Fibroblast of villous mesenchyme (primary cell): ENCODE results near the gene MGLL. TPM values are rescaled to one million over a fixed set of nuclear protein-coding genes. Genes with fewer than 3 reads are reported as not detected.

Experiments used
- DNase-seq: peaks from one replicate; pipeline ENCODE4 v3.0.0-alpha.2; 2010; ENCODE audit warnings: low read depth
- H3K4me3 ChIP-seq: 2 replicates; pipeline ENCODE4 v1.5.1; 2011; ENCODE audit warnings: low read depth, mild to moderate bottlenecking, low read length
- total RNA-seq: library from RNA; depleted of rRNA; stranded (reverse); fragments of >200 nt; gene quantifications from 2 replicates; pipeline ENCODE4 v1.2.3, GENCODE V29; 2012
- TF ChIP-seq, protein P1 (sequence below): IDR thresholded peaks from 2 replicates; pipeline ENCODE4 v1.5.1; 2012; ENCODE audit warnings: low read depth, mild to moderate bottlenecking, low read length; ENCODE audit not compliant: insufficient read depth

Gene MGLL
- total RNA-seq, 1 donor = 141 TPM

DNA sequence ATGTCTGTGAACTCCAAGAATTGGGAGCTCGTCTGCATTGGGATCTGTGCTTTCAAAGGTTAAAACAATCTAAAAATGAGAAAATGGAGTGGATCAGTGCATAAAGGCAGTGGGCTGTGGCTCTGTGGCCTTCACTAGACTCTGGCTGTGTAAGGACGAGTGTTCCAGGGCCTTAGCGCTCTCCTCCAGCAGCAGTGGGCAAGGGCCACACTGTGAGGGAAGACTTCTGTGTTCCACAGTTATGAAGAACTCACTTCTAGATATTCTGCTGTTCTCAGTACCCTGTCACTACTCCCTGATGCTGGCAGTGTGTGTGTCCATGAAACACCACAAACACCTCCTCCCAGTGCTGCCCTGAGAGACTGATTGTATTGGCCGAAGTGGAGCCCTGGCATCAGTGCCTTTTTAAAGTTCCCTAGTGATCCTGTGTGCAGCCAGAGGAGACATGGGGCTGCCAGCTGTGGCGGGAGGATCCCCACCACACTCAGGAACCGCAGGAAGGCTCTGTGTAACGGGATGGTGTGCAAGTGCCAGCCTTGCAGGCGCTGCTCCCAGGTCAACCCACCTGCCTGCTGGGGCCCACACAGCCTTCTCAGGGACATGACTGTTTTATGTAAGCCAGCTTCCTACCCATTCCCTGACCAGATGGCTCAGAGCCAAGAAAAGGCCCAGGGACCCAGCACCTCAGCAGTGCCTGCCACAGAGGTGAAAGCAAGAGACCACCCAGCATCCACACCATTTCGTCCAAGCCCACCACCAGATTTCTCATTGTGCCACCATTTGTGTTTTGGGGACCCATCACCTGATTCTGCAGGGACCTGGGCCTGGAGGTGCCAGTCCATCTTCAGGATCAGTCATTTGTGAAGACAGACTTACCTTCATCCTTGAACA, 109.2 kb downstream of the MGLL start:
- no peak for DNase-seq
- H3K4me3 ChIP-seq = no peak overlapping the region
- TF ChIP-seq, protein P1, sequence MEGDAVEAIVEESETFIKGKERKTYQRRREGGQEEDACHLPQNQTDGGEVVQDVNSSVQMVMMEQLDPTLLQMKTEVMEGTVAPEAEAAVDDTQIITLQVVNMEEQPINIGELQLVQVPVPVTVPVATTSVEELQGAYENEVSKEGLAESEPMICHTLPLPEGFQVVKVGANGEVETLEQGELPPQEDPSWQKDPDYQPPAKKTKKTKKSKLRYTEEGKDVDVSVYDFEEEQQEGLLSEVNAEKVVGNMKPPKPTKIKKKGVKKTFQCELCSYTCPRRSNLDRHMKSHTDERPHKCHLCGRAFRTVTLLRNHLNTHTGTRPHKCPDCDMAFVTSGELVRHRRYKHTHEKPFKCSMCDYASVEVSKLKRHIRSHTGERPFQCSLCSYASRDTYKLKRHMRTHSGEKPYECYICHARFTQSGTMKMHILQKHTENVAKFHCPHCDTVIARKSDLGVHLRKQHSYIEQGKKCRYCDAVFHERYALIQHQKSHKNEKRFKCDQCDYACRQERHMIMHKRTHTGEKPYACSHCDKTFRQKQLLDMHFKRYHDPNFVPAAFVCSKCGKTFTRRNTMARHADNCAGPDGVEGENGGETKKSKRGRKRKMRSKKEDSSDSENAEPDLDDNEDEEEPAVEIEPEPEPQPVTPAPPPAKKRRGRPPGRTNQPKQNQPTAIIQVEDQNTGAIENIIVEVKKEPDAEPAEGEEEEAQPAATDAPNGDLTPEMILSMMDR = no peak

DNA sequence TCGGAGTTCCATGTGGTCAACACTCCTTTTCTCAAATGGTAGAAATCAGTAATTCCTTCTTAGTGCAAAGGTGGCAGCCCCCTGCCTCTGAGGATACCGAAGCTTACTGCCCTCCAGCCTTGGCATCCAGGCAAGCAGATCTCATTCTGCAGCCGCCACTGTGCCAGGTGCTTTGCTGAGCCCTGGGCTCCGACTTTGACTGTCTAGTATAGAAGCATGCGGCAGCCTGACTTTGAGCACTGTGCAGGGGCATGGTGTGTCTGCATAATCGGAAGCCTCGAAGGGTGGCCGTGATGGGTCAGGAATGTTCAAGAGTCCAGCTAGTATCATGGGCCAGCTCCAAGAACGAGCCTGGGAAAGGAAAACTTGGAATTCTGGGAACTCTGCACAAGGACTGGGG, 109.9 kb downstream of the MGLL start:
- DNase-seq = no peak
- TF ChIP-seq, protein P1 = no peak
- H3K4me3 ChIP-seq = no peak overlapping the region

DNA sequence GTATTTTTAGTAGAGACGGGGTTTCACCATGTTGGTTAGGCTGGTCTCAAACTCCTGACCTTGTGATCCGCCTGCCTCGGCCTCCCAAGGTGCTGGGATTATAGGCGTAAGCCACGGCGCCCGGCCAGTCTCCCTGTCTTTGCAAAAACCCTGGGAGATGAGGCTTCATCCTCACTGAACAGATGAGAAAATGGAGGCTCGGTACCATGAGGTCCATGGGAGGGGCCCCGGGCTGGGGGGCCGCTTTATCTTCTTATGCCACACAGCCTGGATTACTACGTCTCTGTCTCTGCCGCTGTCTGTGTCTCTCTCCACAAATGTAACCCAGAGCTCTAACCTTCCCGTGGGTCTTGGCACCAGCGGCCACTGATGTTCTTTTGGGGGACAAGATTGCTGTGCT, 110.4 kb downstream of the MGLL start:
- DNase-seq = no peak
- TF ChIP-seq, protein P1 = no peak
- H3K4me3 ChIP-seq = no peak overlapping the region

GRCh38 chr3:127711021-127711695, 111.2 kb downstream of the MGLL start:
- TF ChIP-seq, protein P1 = no peak
- H3K4me3 ChIP-seq = no peak overlapping the region
- no peak for DNase-seq

- H3K4me3 ChIP-seq = no peak overlapping the region
- TF ChIP-seq, protein P1 = no peak
- DNase-seq = no peak
Measured at GRCh38 chr3:127710155-127710941, 112.0 kb downstream of the MGLL start.

DNA sequence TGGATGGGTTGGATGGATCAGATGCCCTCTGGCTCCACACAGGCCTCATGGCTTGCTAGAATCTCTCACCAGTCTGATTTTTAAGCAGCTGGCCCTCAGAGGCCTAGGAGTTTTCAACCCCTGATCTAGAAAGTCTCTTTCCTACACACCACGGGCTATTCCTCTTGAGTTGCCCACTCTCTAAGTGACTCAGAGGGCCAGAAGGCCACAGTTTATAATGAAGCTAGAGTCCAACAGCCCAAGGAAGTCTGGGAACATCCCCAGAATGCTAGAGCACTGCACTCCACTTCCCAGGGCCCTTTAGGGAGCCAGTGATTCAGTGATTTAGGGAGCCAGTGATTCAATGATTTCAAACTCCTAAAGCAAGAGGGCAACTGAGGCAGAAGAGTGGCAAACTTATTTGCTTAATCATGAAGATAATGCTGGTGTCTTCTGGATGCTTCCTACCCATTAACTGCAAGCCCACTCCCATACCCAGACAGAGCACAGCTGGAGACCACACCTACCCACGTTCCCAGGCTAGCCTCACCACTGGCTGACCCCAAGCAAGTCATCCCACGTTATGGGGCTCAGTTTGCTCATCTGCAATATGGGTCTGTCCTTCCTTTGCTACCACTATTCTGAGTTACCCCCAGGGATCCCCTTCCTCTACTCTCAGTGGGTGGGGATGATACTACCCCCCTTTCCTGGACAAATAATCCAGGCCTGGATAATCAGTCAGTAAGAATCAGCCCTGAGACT, 112.8 kb downstream of the MGLL start:
- no peak for DNase-seq
- TF ChIP-seq, protein P1 = no peak
- H3K4me3 ChIP-seq = no peak overlapping the region
